ENCODE data around the gene THEM5.

GRCh38 chr1:151819976-151820623, 33.4 kb downstream of the THEM5 start:
- no peak for TF ChIP-seq CTCF (IDR thresholded peaks at IDR 0.05)
- no peak for TF ChIP-seq POLR2AphosphoS5 (IDR thresholded peaks at IDR 0.05)

All from stomach (tissue), 4 donors.